Measurements from ENCODE around the gene TMEM50B.
A peak's percentile ranks its signal among the peaks of the same experiment; 100 is the strongest.
"Not testable (repeated sequence)": the region's sequence is repeated elsewhere in the genome, so short reads cannot be mapped to it uniquely, and the experiment has no call there.

The TMEM50B gene

GRCh38 chr21:33477066-33477465 lies 2.7 kb downstream of the TMEM50B start:
- no peak for DNase-seq

- DNase-seq = no peak
Observed at GRCh38 chr21:33473344-33473743, 6.4 kb downstream of the TMEM50B start.

GRCh38 chr21:33470701-33471100 lies 9.1 kb downstream of the TMEM50B start:
- DNase-seq = no peak

- DNase-seq = not testable (repeated sequence)
Observed at GRCh38 chr21:33469183-33469582, 10.6 kb downstream of the TMEM50B start.

GRCh38 chr21:33461538-33462250 lies 18.1 kb downstream of the TMEM50B start:
- DNase-seq = no peak

GRCh38 chr21:33458861-33459260 lies 20.9 kb downstream of the TMEM50B start:
- no peak for DNase-seq

GRCh38 chr21:33455686-33456446 lies 23.9 kb downstream of the TMEM50B start:
- DNase-seq = no peak

- no peak for DNase-seq
Observed at GRCh38 chr21:33452362-33452761, 27.4 kb downstream of the TMEM50B start.

GRCh38 chr21:33451634-33452071 lies 28.1 kb downstream of the TMEM50B start:
- DNase-seq = peak; percentile 30

- no peak for DNase-seq
Observed at GRCh38 chr21:33449616-33450015, 30.2 kb downstream of the TMEM50B start.

- not testable (repeated sequence) for DNase-seq
Observed at GRCh38 chr21:33446620-33447019, 33.2 kb downstream of the TMEM50B start.

- no peak for DNase-seq
Observed at GRCh38 chr21:33444499-33444898, 35.3 kb downstream of the TMEM50B start.

GRCh38 chr21:33443194-33443593 lies 36.6 kb downstream of the TMEM50B start:
- DNase-seq = no peak

- peak; percentile 51 for DNase-seq
Observed at GRCh38 chr21:33441489-33442477, 38.0 kb downstream of the TMEM50B start.

- DNase-seq = no peak
Observed at GRCh38 chr21:33437140-33437539, 42.6 kb downstream of the TMEM50B start.

- no peak for DNase-seq
Observed at GRCh38 chr21:33434770-33435360, 44.9 kb downstream of the TMEM50B start.

GRCh38 chr21:33433425-33434114 lies 46.2 kb downstream of the TMEM50B start:
- no peak for DNase-seq

GRCh38 chr21:33433001-33433400 lies 46.8 kb downstream of the TMEM50B start:
- no peak for DNase-seq

- no peak for DNase-seq
Observed at GRCh38 chr21:33432496-33432895, 47.3 kb downstream of the TMEM50B start.

- DNase-seq = no peak
Observed at GRCh38 chr21:33430858-33431257, 48.9 kb downstream of the TMEM50B start.

- no peak for DNase-seq
Observed at GRCh38 chr21:33428669-33429068, 51.1 kb downstream of the TMEM50B start.

- DNase-seq = no peak
Observed at GRCh38 chr21:33427051-33427450, 52.7 kb downstream of the TMEM50B start.

All from NCI-H146 (cell line).